IMR-90 (cell line): ENCODE data around the gene MTCL1.

Experiments used
- CTCF ChIP-seq: conservative IDR thresholded peaks from 2 replicates; pipeline ENCODE4 v1.5.1; 2012; ENCODE audit warnings: mild to moderate bottlenecking, low read depth, low read length, improper control_type of control experiment
- ELK1 ChIP-seq: fragments of 150-350 bp; IDR thresholded peaks from 2 replicates; pipeline ENCODE4 v1.6.1; 2016; ENCODE audit warnings: low read depth, mild to moderate bottlenecking, low read length, moderate library complexity, borderline replicate concordance
- POLR2A ChIP-seq: IDR thresholded peaks from 2 replicates; pipeline ENCODE4 v1.6.1; 2012; ENCODE audit warnings: mild to moderate bottlenecking, low read depth, low read length
- USF2 ChIP-seq: fragments of 150-350 bp; IDR thresholded peaks from 2 replicates; pipeline ENCODE4 v1.6.1; 2017; ENCODE audit warnings: mild to moderate bottlenecking, antibody characterized with exemption, low read length, low read depth

GRCh38 chr18:8684577-8684976 lies 20.8 kb upstream of the MTCL1 start:
- TF ChIP-seq CTCF (no peak), POLR2A (no peak), ELK1 (no peak), USF2 (no peak)
